GM12878 (cell line): ENCODE results near the gene BACE2.

Source experiments
- ATF3 ChIP-seq: IDR thresholded peaks from 2 replicates; pipeline ENCODE4 v1.6.1; 2011; ENCODE audit warnings: low read depth, mild to moderate bottlenecking, low read length, moderate library complexity, borderline replicate concordance; ENCODE audit errors: extremely low read depth
- BACH1 ChIP-seq: fragments of 450-650 bp; IDR thresholded peaks from 2 replicates; pipeline ENCODE4 v1.6.1; 2017; ENCODE audit warnings: mild to moderate bottlenecking, borderline replicate concordance
- BRCA1 ChIP-seq: IDR thresholded peaks from 2 replicates; pipeline ENCODE4 v1.6.1; 2011; ENCODE audit warnings: low read depth, low read length, improper control_type of control experiment
- CEBPB ChIP-seq, 2 experiments: fragments of 150-350 bp in 1 of 2; IDR thresholded peaks; 2 replicates each; pipeline ENCODE4 v1.6.1; 2012 to 2014; ENCODE audit warnings: low read depth in 2 of 2, low read length in 2 of 2, borderline replicate concordance in 1 of 2, inconsistent platforms in 1 of 2
- CHD4 ChIP-seq: fragments of 200-600 bp; sonication (generic); IDR thresholded peaks from 2 replicates; pipeline ENCODE4 v1.6.1; 2016; ENCODE audit warnings: mild to moderate bottlenecking
- CREM ChIP-seq: IDR thresholded peaks from 2 replicates; pipeline ENCODE4 v1.6.1; 2014; ENCODE audit warnings: antibody characterized with exemption, low read depth
- CTCF ChIP-seq, 3 experiments: IDR thresholded peaks in 2 of 3; conservative IDR thresholded peaks in 1 of 3; 2 replicates each; pipeline ENCODE4 v1.5.1; 2011; ENCODE audit warnings: low read depth in 3 of 3, low read length in 3 of 3, mild to moderate bottlenecking in 3 of 3, control low read depth in 2 of 3, moderate library complexity in 2 of 3, inconsistent platforms in 1 of 3, mixed read lengths in 1 of 3; ENCODE audit not compliant: control insufficient read depth in 2 of 3, insufficient read depth in 1 of 3; ENCODE audit errors: extremely low read depth in 1 of 3
- ETV6 ChIP-seq, 2 experiments: fragments of 450-650 bp in 1 of 2; IDR thresholded peaks in 1 of 2; conservative IDR thresholded peaks in 1 of 2; 2 replicates each; pipeline ENCODE4 v1.6.1; 2014; ENCODE audit warnings: antibody characterized with exemption in 1 of 2, borderline replicate concordance in 1 of 2, low read depth in 1 of 2, mild to moderate bottlenecking in 1 of 2, moderate library complexity in 1 of 2
- JUNB ChIP-seq: IDR thresholded peaks from 2 replicates; pipeline ENCODE4 v1.6.1; 2016; ENCODE audit warnings: antibody characterized with exemption, mild to moderate bottlenecking
- MXI1 ChIP-seq: fragments of 150-350 bp; IDR thresholded peaks from 2 replicates; pipeline ENCODE4 v1.6.1; 2011; ENCODE audit warnings: low read depth, mild to moderate bottlenecking, inconsistent platforms, low read length, improper control_type of control experiment
- MYC ChIP-seq: IDR thresholded peaks from 2 replicates; pipeline ENCODE4 v1.6.1; 2011; ENCODE audit warnings: mild to moderate bottlenecking, low read length, moderate library complexity, inconsistent platforms; ENCODE audit not compliant: insufficient read depth, insufficient replicate concordance, insufficient read length, severe bottlenecking
- NR2C1 ChIP-seq: fragments of 450-650 bp; IDR thresholded peaks from 2 replicates; pipeline ENCODE4 v1.6.1; 2017; ENCODE audit warnings: antibody characterized with exemption, mild to moderate bottlenecking, moderate library complexity
- POLR2AphosphoS5 ChIP-seq: IDR thresholded peaks from 2 replicates; pipeline ENCODE4 v1.6.1; 2011; ENCODE audit warnings: mild to moderate bottlenecking, low read length, inconsistent platforms
- SMAD1 ChIP-seq: fragments of 450-650 bp; IDR thresholded peaks from 2 replicates; pipeline ENCODE4 v1.6.1; 2018; ENCODE audit warnings: mild to moderate bottlenecking, low read depth; ENCODE audit not compliant: partially characterized antibody

GRCh38 chr21:41124641-41125201, 43.2 kb upstream of the BACE2 start:
- no peak for TF ChIP-seq JUNB
- no peak for TF ChIP-seq CTCF (IDR thresholded peaks at IDR 0.05 in 2 of 3, conservative IDR thresholded peaks at IDR 0.05 in 1 of 3; ENCODE audit: control insufficient read depth in 2 of 3, extremely low read depth in 1 of 3, insufficient read depth in 1 of 3, low read depth in 3 of 3, low read length in 3 of 3)
- no peak for TF ChIP-seq CHD4
- no peak for TF ChIP-seq NR2C1
- no peak for TF ChIP-seq SMAD1
- TF ChIP-seq CREM, result no peak
- no peak for TF ChIP-seq POLR2AphosphoS5
- no peak for TF ChIP-seq CEBPB (IDR thresholded peaks at IDR 0.05; ENCODE audit: borderline replicate concordance in 1 of 2, low read depth in 2 of 2, low read length in 2 of 2)
- TF ChIP-seq MYC, result no peak
- TF ChIP-seq ATF3, result no peak
- no peak for TF ChIP-seq ETV6 (conservative IDR thresholded peaks at IDR 0.05 in 1 of 2, IDR thresholded peaks at IDR 0.05 in 1 of 2; ENCODE audit: borderline replicate concordance in 1 of 2, low read depth in 1 of 2)
- no peak for TF ChIP-seq BACH1
- TF ChIP-seq MXI1, result no peak
- TF ChIP-seq BRCA1, result no peak
